ENCODE measurements around the gene JUNB. TPM values are rescaled to one million over a fixed set of nuclear protein-coding genes. Genes with fewer than 3 reads are reported as not detected.

The JUNB gene

Small RNA genes lying within 50 kb of the gene (small RNA-seq; reads per million reads assigned to genes)
- gene MIR5684 (ENCODE audit: low read depth), result not detected

Measured in mesenchymal stem cell (in vitro differentiated cells and primary cell).